G401.6 (cell line): Measurements from ENCODE around the gene COQ4.

Experiments used
- FAIRE-seq: peaks from 2 replicates; lab custom pipeline; 2012; peaks lifted over from hg19 to GRCh38; lab: Jason Lieb, UNC

Gene COQ4

DNA sequence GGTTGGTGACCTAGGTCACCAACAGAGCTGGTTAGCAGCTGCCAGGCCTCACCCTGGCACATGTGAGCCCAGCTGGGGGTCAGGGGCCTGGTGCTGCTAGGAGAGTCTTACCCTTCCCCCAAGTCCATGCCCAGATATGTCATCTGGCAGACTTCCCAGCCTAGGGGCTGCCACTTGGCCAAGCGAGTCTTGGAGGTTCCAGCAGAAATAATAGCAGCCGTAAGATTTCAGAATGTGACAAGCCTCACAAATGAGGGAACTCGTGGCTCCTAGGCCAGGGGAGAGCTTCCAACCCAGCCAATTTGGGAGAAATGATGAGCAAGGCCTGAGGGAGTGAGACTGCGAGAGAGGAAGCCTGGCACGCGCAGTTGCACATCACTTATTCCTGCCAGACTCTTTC, 59.6 kb downstream of the COQ4 start:
- no peak for FAIRE-seq

DNA sequence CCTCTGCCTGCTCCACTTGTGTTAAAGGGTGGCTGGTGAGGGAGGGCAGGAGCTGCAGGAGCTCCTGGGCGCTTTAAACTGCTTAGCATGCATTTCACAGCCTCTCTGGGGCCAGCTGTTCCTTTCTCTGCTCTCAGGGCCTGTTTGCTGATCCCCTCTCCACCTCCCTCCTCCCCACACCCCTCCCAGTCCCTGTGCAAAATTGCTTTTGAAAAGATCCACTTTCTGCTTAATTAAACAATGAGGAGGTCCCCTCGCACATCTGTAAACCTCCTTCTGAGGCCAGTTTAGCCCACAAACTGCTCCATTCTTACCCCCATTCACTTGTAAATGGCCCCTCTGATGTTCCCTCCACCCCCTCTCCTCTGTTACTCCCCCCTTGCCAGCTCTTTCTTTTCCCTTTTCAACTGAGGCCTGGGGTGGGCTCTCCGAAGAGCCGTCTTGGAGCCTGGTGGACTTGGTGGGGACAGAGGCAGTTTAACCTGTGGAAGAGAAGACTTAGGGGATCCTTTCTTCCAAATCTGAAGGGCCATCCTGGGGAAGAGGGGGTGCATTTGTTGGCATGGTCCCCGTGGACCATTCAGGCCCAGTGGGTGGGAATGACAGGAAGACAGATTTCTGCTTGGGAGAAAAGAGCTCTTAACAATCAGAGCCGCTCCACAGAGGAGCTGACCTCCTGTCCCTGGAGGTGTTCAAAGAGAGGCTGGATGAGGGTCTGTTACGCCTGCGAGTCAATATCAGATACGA, 60.5 kb downstream of the COQ4 start:
- no peak for FAIRE-seq
